Measurements from ENCODE around the gene MINK1.
"Not testable (repeated sequence)": the region's sequence is repeated elsewhere in the genome, so short reads cannot be mapped to it uniquely, and the experiment has no call there.

The MINK1 gene

GRCh38 chr17:4908711-4909496 is 75.8 kb downstream of the MINK1 start:
- peak; percentile 93 for DNase-seq (ENCODE audit: low read depth)
- no peak overlapping the region for H3K4me3 ChIP-seq (ENCODE audit: control insufficient read depth, low read depth, low read length)
- peak; percentile 84 for TF ChIP-seq CTCF (conservative IDR thresholded peaks at IDR 0.05; ENCODE audit: control insufficient read depth, insufficient read depth, low read depth, low read length)

- no peak overlapping the region for H3K4me3 ChIP-seq (ENCODE audit: control insufficient read depth, low read depth, low read length)
- no peak for DNase-seq (ENCODE audit: low read depth)
- no peak for TF ChIP-seq CTCF (conservative IDR thresholded peaks at IDR 0.05; ENCODE audit: control insufficient read depth, insufficient read depth, low read depth, low read length)
Measured at GRCh38 chr17:4913994-4914393, 80.9 kb downstream of the MINK1 start.

GRCh38 chr17:4914551-4914950 is 81.4 kb downstream of the MINK1 start:
- DNase-seq (ENCODE audit: low read depth); H3K4me3 ChIP-seq (ENCODE audit: control insufficient read depth, low read depth, low read length): not testable (repeated sequence)

GRCh38 chr17:4919511-4920047 is 86.4 kb downstream of the MINK1 start:
- no peak for TF ChIP-seq CTCF (conservative IDR thresholded peaks at IDR 0.05; ENCODE audit: control insufficient read depth, insufficient read depth, low read depth, low read length)
- DNase-seq (ENCODE audit: low read depth) = no peak
- no peak overlapping the region for H3K4me3 ChIP-seq (ENCODE audit: control insufficient read depth, low read depth, low read length)

- no peak for TF ChIP-seq CTCF (conservative IDR thresholded peaks at IDR 0.05; ENCODE audit: control insufficient read depth, insufficient read depth, low read depth, low read length)
- no peak overlapping the region for H3K4me3 ChIP-seq (ENCODE audit: control insufficient read depth, low read depth, low read length)
- DNase-seq (ENCODE audit: low read depth) = peak; percentile 58
Measured at GRCh38 chr17:4920351-4921048, 87.4 kb downstream of the MINK1 start.

- TF ChIP-seq CTCF (conservative IDR thresholded peaks at IDR 0.05; ENCODE audit: control insufficient read depth, insufficient read depth, low read depth, low read length) = no peak
- H3K4me3 ChIP-seq (ENCODE audit: control insufficient read depth, low read depth, low read length) = no peak overlapping the region
- DNase-seq (ENCODE audit: low read depth) = no peak
Measured at GRCh38 chr17:4921320-4921719, 88.2 kb downstream of the MINK1 start.

- not testable (repeated sequence) for DNase-seq (ENCODE audit: low read depth); H3K4me3 ChIP-seq (ENCODE audit: control insufficient read depth, low read depth, low read length)
Measured at GRCh38 chr17:4926577-4927335, 93.6 kb downstream of the MINK1 start.
